Measurements from ENCODE around the gene SUGP2.

Gene SUGP2

GRCh38 chr19:19033426-19034203 is at the start of gene SUGP2, which contains the start of gene ARMC6:
Gene SUGP2 (minus strand): TSS chr19:19033517. CDS start chr19:19031071, 2,446 bp downstream.
Gene ARMC6 (plus strand): TSS chr19:19033603. CDS start chr19:19034210, 607 bp downstream.
- DNase-seq, result peak; percentile 52 to 77

- DNase-seq, result no peak
These were observed 48.4 kb upstream of the SUGP2 start for GRCh38 chr19:19081642-19082151.

GRCh38 chr19:19079571-19079970 is 46.3 kb upstream of the SUGP2 start:
- no peak for DNase-seq

GRCh38 chr19:19078801-19079200 is 45.5 kb upstream of the SUGP2 start:
- no peak for DNase-seq

GRCh38 chr19:19077103-19077502 is 43.8 kb upstream of the SUGP2 start:
- no peak for DNase-seq

- no peak for DNase-seq
These were observed 43.2 kb upstream of the SUGP2 start for GRCh38 chr19:19076476-19076875.

GRCh38 chr19:19075126-19075525 is 41.8 kb upstream of the SUGP2 start:
- no peak for DNase-seq

- no peak for DNase-seq
These were observed 41.0 kb upstream of the SUGP2 start for GRCh38 chr19:19074196-19074882.

GRCh38 chr19:19071897-19072296 is 38.6 kb upstream of the SUGP2 start:
- DNase-seq, result no peak

- no peak for DNase-seq
These were observed 35.6 kb upstream of the SUGP2 start for GRCh38 chr19:19068659-19069654.

- DNase-seq, result no peak
These were observed 34.2 kb upstream of the SUGP2 start for GRCh38 chr19:19067276-19068072.

GRCh38 chr19:19064811-19065745 is 31.8 kb upstream of the SUGP2 start:
- no peak for DNase-seq

- DNase-seq, result peak; percentile 66 to 69
These were observed 30.9 kb upstream of the SUGP2 start for GRCh38 chr19:19064098-19064722.

GRCh38 chr19:19063183-19064097 is 30.1 kb upstream of the SUGP2 start, which contains the start of gene SLC25A42:
Gene SLC25A42 (plus strand): TSS chr19:19063994. CDS start chr19:19096125, 32,131 bp downstream.
- peak; percentile 99 for DNase-seq

- peak in 1 of 2 experiments; percentile 56 for DNase-seq
These were observed 29.3 kb upstream of the SUGP2 start for GRCh38 chr19:19062454-19063182.

GRCh38 chr19:19061506-19061905 is 28.2 kb upstream of the SUGP2 start:
- DNase-seq, result peak; percentile 79 to 89

GRCh38 chr19:19059837-19060611 is 26.7 kb upstream of the SUGP2 start:
- peak; percentile 52 to 72 for DNase-seq

Measured in SHP77 (cell line).